ENCODE data around the gene RUSF1. TPM values are rescaled to one million over a fixed set of nuclear protein-coding genes. Genes with fewer than 3 reads are reported as not detected.

The RUSF1 gene
- total RNA-seq, 1 experiment from 2014 or later = 96.0 TPM

DNA sequence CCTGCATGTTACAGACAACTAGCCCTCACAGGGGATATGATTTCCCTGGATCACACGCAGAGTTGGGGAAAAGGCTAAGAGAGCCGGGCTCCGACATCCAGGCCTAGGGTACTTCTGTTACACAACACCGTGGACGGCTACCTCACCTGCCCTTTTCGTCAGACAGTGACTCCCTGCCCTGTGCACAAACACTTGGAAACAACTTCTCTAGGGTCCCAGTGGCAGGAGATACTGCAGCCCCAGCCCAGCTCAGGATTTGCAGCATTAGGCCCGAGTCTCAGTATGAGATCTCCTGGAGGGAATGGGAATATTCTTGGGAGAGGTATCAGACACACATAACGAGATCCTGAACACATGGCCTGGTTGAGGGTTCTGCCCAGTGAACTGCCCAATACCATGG, 8.3 kb downstream of the RUSF1 start:
- CTCF ChIA-PET = interaction anchor here (0.6 kb wide), 1 partner anchor 658 kb away, joined by 3 read pairs; no protein-coding TSS in a partner anchor
- TF ChIP-seq, protein P1, sequence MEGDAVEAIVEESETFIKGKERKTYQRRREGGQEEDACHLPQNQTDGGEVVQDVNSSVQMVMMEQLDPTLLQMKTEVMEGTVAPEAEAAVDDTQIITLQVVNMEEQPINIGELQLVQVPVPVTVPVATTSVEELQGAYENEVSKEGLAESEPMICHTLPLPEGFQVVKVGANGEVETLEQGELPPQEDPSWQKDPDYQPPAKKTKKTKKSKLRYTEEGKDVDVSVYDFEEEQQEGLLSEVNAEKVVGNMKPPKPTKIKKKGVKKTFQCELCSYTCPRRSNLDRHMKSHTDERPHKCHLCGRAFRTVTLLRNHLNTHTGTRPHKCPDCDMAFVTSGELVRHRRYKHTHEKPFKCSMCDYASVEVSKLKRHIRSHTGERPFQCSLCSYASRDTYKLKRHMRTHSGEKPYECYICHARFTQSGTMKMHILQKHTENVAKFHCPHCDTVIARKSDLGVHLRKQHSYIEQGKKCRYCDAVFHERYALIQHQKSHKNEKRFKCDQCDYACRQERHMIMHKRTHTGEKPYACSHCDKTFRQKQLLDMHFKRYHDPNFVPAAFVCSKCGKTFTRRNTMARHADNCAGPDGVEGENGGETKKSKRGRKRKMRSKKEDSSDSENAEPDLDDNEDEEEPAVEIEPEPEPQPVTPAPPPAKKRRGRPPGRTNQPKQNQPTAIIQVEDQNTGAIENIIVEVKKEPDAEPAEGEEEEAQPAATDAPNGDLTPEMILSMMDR (IDR thresholded peaks at IDR 0.05; ENCODE audit: unreplicated experiment) = no peak
- H3K9me3 Mint-ChIP-seq (ENCODE audit: low read depth, unreplicated experiment) = no peaks in the 10 kb centered on the region
- peaks cover 18% of the 10 kb centered on the region for H3K36me3 Mint-ChIP-seq (ENCODE audit: insufficient read depth, unreplicated experiment)
- no peak overlapping the region for H3K27ac Mint-ChIP-seq (ENCODE audit: unreplicated experiment)
- H3K27me3 Mint-ChIP-seq (ENCODE audit: unreplicated experiment) = no peaks in the 10 kb centered on the region
- intact Hi-C loops (cut with micrococcal nuclease; ENCODE audit: unreplicated experiment) = no loop called here
- no peaks in the 10 kb centered on the region for H3K4me1 Mint-ChIP-seq (ENCODE audit: low read depth, unreplicated experiment)
- no peak overlapping the region for H3K4me3 Mint-ChIP-seq (ENCODE audit: low read depth, unreplicated experiment)
- BruUV-seq (replicated peaks) = no TSS peak
- no peak for DNase-seq

DNA sequence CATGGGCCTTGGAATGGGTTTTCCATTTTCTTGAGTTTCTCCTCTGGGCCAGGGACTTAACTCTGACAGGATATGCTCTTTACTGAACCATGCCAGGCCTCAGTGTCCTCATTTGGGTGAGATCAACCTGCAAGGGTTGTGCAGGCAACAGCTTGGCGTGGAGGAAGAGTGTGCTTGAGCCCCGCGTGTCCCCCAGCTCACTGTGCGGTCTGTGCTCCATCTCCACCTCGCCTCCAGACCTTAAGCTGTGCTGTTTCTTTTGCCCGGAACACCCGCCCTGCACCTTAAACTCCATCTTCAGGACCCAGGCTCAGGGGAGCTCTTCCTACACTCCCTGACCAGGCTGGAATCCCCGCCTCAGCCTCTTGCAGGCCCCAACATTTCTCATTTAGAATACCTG, 9.7 kb downstream of the RUSF1 start:
- Mint-ChIP-seq H3K27ac (ENCODE audit: unreplicated experiment) (no peak overlapping the region), H3K36me3 (ENCODE audit: insufficient read depth, unreplicated experiment) (peaks cover 18% of the 10 kb centered on the region), H3K27me3 (ENCODE audit: unreplicated experiment) (no peaks in the 10 kb centered on the region), H3K4me3 (ENCODE audit: low read depth, unreplicated experiment) (no peak overlapping the region), H3K9me3 (ENCODE audit: low read depth, unreplicated experiment) (no peaks in the 10 kb centered on the region), H3K4me1 (ENCODE audit: low read depth, unreplicated experiment) (no peaks in the 10 kb centered on the region)
- DNase-seq = no peak
- intact Hi-C loops (cut with micrococcal nuclease; ENCODE audit: unreplicated experiment) = no loop called here
- TF ChIP-seq, protein P1 (IDR thresholded peaks at IDR 0.05; ENCODE audit: unreplicated experiment) = no peak
- CTCF ChIA-PET = no interaction called here
- no TSS peak for BruUV-seq (replicated peaks)

DNA sequence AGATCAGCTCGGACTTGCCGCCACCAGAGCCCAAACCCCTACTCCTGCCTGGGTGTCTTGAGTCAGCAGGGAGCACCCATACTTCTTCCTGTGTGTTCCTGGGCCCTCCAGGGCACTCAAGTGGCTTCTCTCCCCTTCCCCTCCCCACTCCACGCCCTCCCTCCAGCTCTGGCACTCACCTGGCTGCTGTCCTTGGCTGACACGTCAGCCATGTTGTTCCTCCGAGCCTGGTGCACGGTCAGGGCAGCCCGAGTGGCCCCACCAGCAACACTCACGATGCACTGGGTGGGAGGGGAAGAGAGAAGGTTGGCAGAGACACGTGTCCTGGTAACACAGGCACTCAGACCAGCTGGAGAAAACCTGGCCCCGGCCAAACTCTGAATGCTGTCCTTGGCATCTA, 11.5 kb downstream of the RUSF1 start:
- CTCF ChIA-PET = no interaction called here
- Mint-ChIP-seq H3K36me3 (ENCODE audit: insufficient read depth, unreplicated experiment) (peaks cover 36% of the 10 kb centered on the region), H3K4me3 (ENCODE audit: low read depth, unreplicated experiment) (no peak overlapping the region), H3K27ac (ENCODE audit: unreplicated experiment) (no peak overlapping the region), H3K9me3 (ENCODE audit: low read depth, unreplicated experiment) (no peaks in the 10 kb centered on the region), H3K4me1 (ENCODE audit: low read depth, unreplicated experiment) (no peaks in the 10 kb centered on the region), H3K27me3 (ENCODE audit: unreplicated experiment) (no peaks in the 10 kb centered on the region)
- BruUV-seq (replicated peaks) = no TSS peak
- DNase-seq = no peak
- TF ChIP-seq, protein P1 (IDR thresholded peaks at IDR 0.05; ENCODE audit: unreplicated experiment) = no peak
- intact Hi-C loops (cut with micrococcal nuclease; ENCODE audit: unreplicated experiment) = loop anchor here (1.0 kb wide), 1 partner anchor 17 kb away; no protein-coding TSS in a partner anchor

DNA sequence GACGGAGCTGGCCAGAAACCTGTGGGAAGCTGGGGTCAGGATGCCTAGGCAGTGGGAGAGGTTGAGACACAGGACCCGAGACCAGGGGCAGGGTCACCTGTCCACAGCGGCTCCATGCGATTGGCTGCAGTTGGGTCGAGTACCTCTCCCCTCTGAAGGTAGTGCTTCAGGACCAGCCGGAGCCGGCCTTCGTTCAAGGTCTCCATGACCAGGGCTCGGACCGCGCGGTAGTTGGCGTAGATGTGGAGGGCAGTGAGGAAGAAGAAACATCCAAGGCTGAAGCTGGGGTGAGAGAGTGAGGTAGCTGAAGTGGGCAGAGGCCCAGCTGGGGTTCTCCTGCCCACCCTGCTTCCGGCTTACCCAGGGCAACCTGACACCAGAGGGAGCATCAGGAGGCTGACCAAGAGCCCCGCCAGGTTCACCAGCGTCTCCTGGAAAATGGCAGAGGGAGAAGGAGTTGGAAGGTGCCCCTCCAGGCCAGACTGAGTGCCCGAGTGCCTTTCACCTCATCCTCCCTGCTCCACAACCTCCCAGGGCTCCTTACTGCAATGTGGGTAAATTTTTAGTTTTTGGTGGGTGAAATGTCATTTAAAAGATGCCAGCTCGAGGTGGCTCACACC, 14.6 kb downstream of the RUSF1 start:
- TF ChIP-seq, protein P1 (IDR thresholded peaks at IDR 0.05; ENCODE audit: unreplicated experiment) = no peak
- no peak for DNase-seq
- H3K36me3 Mint-ChIP-seq (ENCODE audit: insufficient read depth, unreplicated experiment) = peaks cover 59% of the 10 kb centered on the region
- H3K9me3 Mint-ChIP-seq (ENCODE audit: low read depth, unreplicated experiment) = no peaks in the 10 kb centered on the region
- H3K27ac Mint-ChIP-seq (ENCODE audit: unreplicated experiment) = no peak overlapping the region
- no peaks in the 10 kb centered on the region for H3K4me1 Mint-ChIP-seq (ENCODE audit: low read depth, unreplicated experiment)
- no peak overlapping the region for H3K4me3 Mint-ChIP-seq (ENCODE audit: low read depth, unreplicated experiment)
- CTCF ChIA-PET = no interaction called here
- H3K27me3 Mint-ChIP-seq (ENCODE audit: unreplicated experiment) = no peaks in the 10 kb centered on the region
- BruUV-seq (replicated peaks) = no TSS peak
- intact Hi-C loops (cut with micrococcal nuclease; ENCODE audit: unreplicated experiment) = no loop called here
